Measurements from ENCODE around the gene PLA2G3. TPM values are rescaled to one million over a fixed set of nuclear protein-coding genes. Genes with fewer than 3 reads are reported as not detected.

Gene PLA2G3
- total and polyA plus RNA-seq, 2 of the 13 experiments (the other 11 are each of a cell fraction or from before 2014, with no cell fraction given), result 0.12 to 0.42 TPM

GRCh38 chr22:31094021-31094551, 46.2 kb downstream of the PLA2G3 start:
- intact Hi-C loops (cut with micrococcal nuclease; ENCODE audit: unreplicated experiment), result no loop called here
- 100% methylated on average over 1 of the region's 5 CpGs for WGBS (ENCODE audit: low lambda C conversion rate)
- ChIA-PET CTCF (ENCODE audit: low intra/inter-chr PET ratio, low total read pairs) (no interaction called here), POLR2A (no interaction called here)
- DNase-seq (ENCODE audit: low spot score) (no peak), ATAC-seq (no peak), FAIRE-seq (no peak)
- H3K4me3 ChIP-seq (replicated peaks in 1 of 3; ENCODE audit: insufficient read depth in 1 of 3, low read depth in 2 of 3, low read length in 3 of 3), result no peak overlapping the region
- H4K20me1 ChIP-seq (ENCODE audit: insufficient read depth, low read length), result no peaks in the 10 kb centered on the region
- no peaks in the 10 kb centered on the region for H3K79me2 ChIP-seq (ENCODE audit: insufficient read depth, low read length)
- H3K9ac ChIP-seq (ENCODE audit: insufficient read depth, low read depth, low read length), result no peak overlapping the region
- in situ Hi-C loops (cut with HindIII; ENCODE audit: extremely low pct_ligation_motif_present, low pct_unique_long_range_greater_than_20kb), result no loop called here
- no peak overlapping the region for H3K27ac ChIP-seq (ENCODE audit: extremely low read length, insufficient read depth, low read length)
- TF ChIP-seq TRIM24 (CRISPR knock-in tag; IDR thresholded peaks at IDR 0.05) (no peak), ZNF136 (CRISPR knock-in tag; IDR thresholded peaks at IDR 0.05; ENCODE audit: low read depth) (no peak), MLX (CRISPR knock-in tag; IDR thresholded peaks at IDR 0.05) (no peak), HIVEP1 (CRISPR knock-in tag; IDR thresholded peaks at IDR 0.05) (no peak), ZNF558 (CRISPR knock-in tag; IDR thresholded peaks at IDR 0.05; ENCODE audit: borderline replicate concordance) (no peak), POGK (CRISPR knock-in tag; conservative IDR thresholded peaks at IDR 0.05) (no peak), GABPA (IDR thresholded peaks at IDR 0.05; ENCODE audit: low read depth, low read length) (no peak), GABPA (CRISPR knock-in tag; IDR thresholded peaks at IDR 0.05; ENCODE audit: low read depth) (no peak), PHF8 (CRISPR knock-in tag; IDR thresholded peaks at IDR 0.05) (no peak), POLR2AphosphoS5 (IDR thresholded peaks at IDR 0.05; ENCODE audit: low read depth, low read length) (no peak), ZBTB26 (CRISPR knock-in tag; IDR thresholded peaks at IDR 0.05; ENCODE audit: borderline replicate concordance) (no peak), ZNF567 (CRISPR knock-in tag; IDR thresholded peaks at IDR 0.05; ENCODE audit: borderline replicate concordance) (no peak), ZNF326 (CRISPR knock-in tag; IDR thresholded peaks at IDR 0.05; ENCODE audit: borderline replicate concordance) (no peak), MAX (IDR thresholded peaks at IDR 0.05) (no peak), ASH2L (IDR thresholded peaks at IDR 0.05; ENCODE audit: insufficient read length, low read depth, low read length) (no peak), MLLT10 (CRISPR knock-in tag; IDR thresholded peaks at IDR 0.05) (no peak), CBX5 (CRISPR knock-in tag; IDR thresholded peaks at IDR 0.05; ENCODE audit: borderline replicate concordance) (no peak)
- H3K36me3 ChIP-seq (replicated peaks in 1 of 2; ENCODE audit: control insufficient read depth in 1 of 2, insufficient read depth in 2 of 2, low read length in 2 of 2), result peaks cover 42 to 56% of the 10 kb centered on the region in 2 experiments
- H3K4me2 ChIP-seq (ENCODE audit: low read depth, low read length), result no peak overlapping the region
- BruUV-seq (replicated peaks), result no TSS peak
- H3K4me1 ChIP-seq (ENCODE audit: insufficient read depth, low read length), result no peaks in the 10 kb centered on the region
- no peaks in the 10 kb centered on the region for H3K27me3 ChIP-seq (ENCODE audit: control insufficient read depth in 1 of 2, insufficient read depth in 2 of 2, low read length in 2 of 2)
- no peak overlapping the region for H2AFZ ChIP-seq (ENCODE audit: low read length)
- H3K9me3 ChIP-seq (ENCODE audit: low read length), result no peaks in the 10 kb centered on the region
